Loucy (cell line): ENCODE results near the gene OSBP.

Experiments used
- EZH2phosphoT487 ChIP-seq: fragments of 200-600 bp; IDR thresholded peaks from 2 replicates; pipeline ENCODE4 v1.6.1; 2018; ENCODE audit warnings: antibody characterized with exemption, mild to moderate bottlenecking, moderate library complexity, borderline replicate concordance
- TF ChIP-seq, protein P1 (sequence below): fragments of 200-600 bp; sonication (generic); conservative IDR thresholded peaks from 2 replicates; pipeline ENCODE4 v1.5.1; 2014; ENCODE audit warnings: mild to moderate bottlenecking, antibody characterized with exemption, low read length

DNA sequence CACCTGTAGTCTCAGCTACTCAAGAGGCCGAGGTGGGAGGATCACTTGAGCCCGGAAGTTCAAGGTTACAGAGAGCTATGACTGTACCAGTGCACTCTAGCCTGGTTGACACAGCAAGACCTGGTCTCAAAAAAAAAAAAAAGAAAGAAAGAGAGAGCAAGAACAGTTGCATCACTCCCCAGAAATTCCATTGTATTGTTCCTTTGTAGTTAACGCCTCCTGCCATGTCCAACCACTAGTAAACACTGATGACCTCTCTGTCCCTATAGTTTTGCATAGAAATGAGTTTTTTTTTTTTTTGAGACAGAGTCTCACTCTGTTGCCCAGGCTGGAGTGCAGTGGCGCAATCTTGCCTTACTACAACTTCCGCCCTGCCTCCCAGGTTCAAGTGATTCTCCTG lies 42.5 kb upstream of the OSBP start:
- TF ChIP-seq, protein P1, sequence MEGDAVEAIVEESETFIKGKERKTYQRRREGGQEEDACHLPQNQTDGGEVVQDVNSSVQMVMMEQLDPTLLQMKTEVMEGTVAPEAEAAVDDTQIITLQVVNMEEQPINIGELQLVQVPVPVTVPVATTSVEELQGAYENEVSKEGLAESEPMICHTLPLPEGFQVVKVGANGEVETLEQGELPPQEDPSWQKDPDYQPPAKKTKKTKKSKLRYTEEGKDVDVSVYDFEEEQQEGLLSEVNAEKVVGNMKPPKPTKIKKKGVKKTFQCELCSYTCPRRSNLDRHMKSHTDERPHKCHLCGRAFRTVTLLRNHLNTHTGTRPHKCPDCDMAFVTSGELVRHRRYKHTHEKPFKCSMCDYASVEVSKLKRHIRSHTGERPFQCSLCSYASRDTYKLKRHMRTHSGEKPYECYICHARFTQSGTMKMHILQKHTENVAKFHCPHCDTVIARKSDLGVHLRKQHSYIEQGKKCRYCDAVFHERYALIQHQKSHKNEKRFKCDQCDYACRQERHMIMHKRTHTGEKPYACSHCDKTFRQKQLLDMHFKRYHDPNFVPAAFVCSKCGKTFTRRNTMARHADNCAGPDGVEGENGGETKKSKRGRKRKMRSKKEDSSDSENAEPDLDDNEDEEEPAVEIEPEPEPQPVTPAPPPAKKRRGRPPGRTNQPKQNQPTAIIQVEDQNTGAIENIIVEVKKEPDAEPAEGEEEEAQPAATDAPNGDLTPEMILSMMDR: no peak
- no peak for TF ChIP-seq EZH2phosphoT487
